ENCODE measurements around the gene OR51V1. TPM values are rescaled to one million over a fixed set of nuclear protein-coding genes. Genes with fewer than 3 reads are reported as not detected.

Gene OR51V1
- total RNA-seq, 8 experiments from 2014 or later, result 0.37 to 0.85 (median 0.46) TPM; not detected in 5

- WGBS, 10 experiments, result 55 to 100% (median 75%) methylated on average over 1 to 3 of the region's 3 CpGs; no CpG with 5 or more reads in 5 of the 10 experiments
- Histone ChIP-seq H3K4me3 (no peak within 1 kb of the TSS), H3K4me1 (replicated peaks in 1 of 2) (no peaks in the 10 kb centered on the region), H3K27ac (no peak within 1 kb of the TSS)
- in situ Hi-C loops (cut with MboI; ENCODE audit: low pct_unique_long_range_greater_than_20kb in 2 of 9, low sequenced_read_pairs in 9 of 9, unreplicated experiment in 9 of 9), result no loop called here
- peak in 1 of 8 experiments; percentile 29 for ATAC-seq (replicated peaks in 6 of 8)
Observed at GRCh38 chr11:5226732-5227310, 26.3 kb upstream of the OR51V1 start, which contains the start of gene HBB. Gene HBB, minus strand, starts transcription at chr11:5227071. Its CDS starts 50 bp downstream, at chr11:5227021.

GRCh38 chr11:5225480-5225871 lies 25.0 kb upstream of the OR51V1 start:
- in situ Hi-C loops (cut with MboI; ENCODE audit: low pct_unique_long_range_greater_than_20kb in 2 of 9, low sequenced_read_pairs in 9 of 9, unreplicated experiment in 9 of 9), result no loop called here
- Histone ChIP-seq H3K27ac (no peak overlapping the region), H3K4me3 (no peak overlapping the region), H3K4me1 (replicated peaks in 1 of 2) (no peaks in the 10 kb centered on the region)
- WGBS, 10 experiments, result 20 to 90% (median 50%) methylated on average over 1 to 2 of the region's 2 CpGs; no CpG with 5 or more reads in 3 of the 10 experiments
- no peak for ATAC-seq (replicated peaks in 6 of 8)

- 52 to 100% (median 83%) methylated on average over 1 to 5 of the region's 6 CpGs; no CpG with 5 or more reads in 2 of the 10 experiments for WGBS, 10 experiments
- H3K4me3 ChIP-seq, result no peak overlapping the region
- no peak for ATAC-seq (replicated peaks in 6 of 8)
Observed at GRCh38 chr11:5224538-5225479, 24.3 kb upstream of the OR51V1 start.

GRCh38 chr11:5223686-5224085 lies 23.2 kb upstream of the OR51V1 start:
- H3K4me1 ChIP-seq (replicated peaks in 1 of 2), result no peaks in the 10 kb centered on the region
- no peak overlapping the region for H3K4me3 ChIP-seq
- 0 to 100% (median 47%) methylated on average over 1 of the region's 1 CpG; no CpG with 5 or more reads in 2 of the 10 experiments for WGBS, 10 experiments
- no peak overlapping the region for H3K27ac ChIP-seq
- ATAC-seq (replicated peaks in 6 of 8), result no peak
- in situ Hi-C loops (cut with MboI; ENCODE audit: low pct_unique_long_range_greater_than_20kb in 2 of 9, low sequenced_read_pairs in 9 of 9, unreplicated experiment in 9 of 9), result loop anchor here in 1 of 9 experiments (25.0 kb wide), 1 partner anchor 139 kb away; the partner anchor contains the start of gene OR51B6

More at GRCh38 chr11:5224538-5225479, 24.3 kb upstream of the OR51V1 start:
- in situ Hi-C loops (cut with MboI; ENCODE audit: low pct_unique_long_range_greater_than_20kb in 2 of 9, low sequenced_read_pairs in 9 of 9, unreplicated experiment in 9 of 9), result loop anchor here in 1 of 9 experiments (25.0 kb wide), 1 partner anchor 137 kb away; the partner anchor contains the start of gene OR51B6
- no peaks in the 10 kb centered on the region for H3K4me1 ChIP-seq (replicated peaks in 1 of 2)
- no peak overlapping the region for H3K27ac ChIP-seq

- WGBS, 10 experiments, result 0 to 100% (median 70%) methylated on average over 1 to 6 of the region's 6 CpGs
- Histone ChIP-seq H3K4me3 (no peak overlapping the region), H3K4me1 (replicated peaks in 1 of 2) (no peaks in the 10 kb centered on the region), H3K27ac (no peak overlapping the region)
- in situ Hi-C loops (cut with MboI; ENCODE audit: low pct_unique_long_range_greater_than_20kb in 2 of 9, low sequenced_read_pairs in 9 of 9, unreplicated experiment in 9 of 9), result loop anchor here in 1 of 9 experiments (25.0 kb wide), 1 partner anchor 139 kb away; the partner anchor contains the start of gene OR51B6
- no peak for ATAC-seq (replicated peaks in 6 of 8)
Observed at GRCh38 chr11:5223146-5223545, 22.7 kb upstream of the OR51V1 start.

GRCh38 chr11:5210376-5210885 lies 9.9 kb upstream of the OR51V1 start:
- no peak overlapping the region for H3K4me3 ChIP-seq
- no peaks in the 10 kb centered on the region for H3K4me1 ChIP-seq (replicated peaks in 1 of 2)
- H3K27ac ChIP-seq, result no peak overlapping the region
- 35 to 100% (median 80%) methylated on average over 1 to 6 of the region's 7 CpGs; no CpG with 5 or more reads in 3 of the 10 experiments for WGBS, 10 experiments
- ATAC-seq (replicated peaks in 6 of 8), result no peak
- in situ Hi-C loops (cut with MboI; ENCODE audit: low pct_unique_long_range_greater_than_20kb in 2 of 9, low sequenced_read_pairs in 9 of 9, unreplicated experiment in 9 of 9), result loop anchor here in 1 of 9 experiments (25.0 kb wide), 1 partner anchor 152 kb away; the partner anchor contains the start of gene OR51B6

GRCh38 chr11:5204787-5205186 lies 4.3 kb upstream of the OR51V1 start:
- no peak overlapping the region for H3K27ac ChIP-seq
- 0 to 60% (median 47%) methylated on average over 1 of the region's 1 CpG; no CpG with 5 or more reads in 4 of the 10 experiments for WGBS, 10 experiments
- H3K4me1 ChIP-seq (replicated peaks in 1 of 2), result no peaks in the 10 kb centered on the region
- no peak overlapping the region for H3K4me3 ChIP-seq
- in situ Hi-C loops (cut with MboI; ENCODE audit: low pct_unique_long_range_greater_than_20kb in 2 of 9, low sequenced_read_pairs in 9 of 9, unreplicated experiment in 9 of 9), result loop anchor here in 1 of 9 experiments (25.0 kb wide), 1 partner anchor 158 kb away; the partner anchor contains the start of gene OR51B6
- ATAC-seq (replicated peaks in 6 of 8), result peak in 6 of 8 experiments; percentile 38 to 96 (median 70)

GRCh38 chr11:5203366-5203765 lies 2.9 kb upstream of the OR51V1 start:
- in situ Hi-C loops (cut with MboI; ENCODE audit: low pct_unique_long_range_greater_than_20kb in 2 of 9, low sequenced_read_pairs in 9 of 9, unreplicated experiment in 9 of 9), result loop anchor here in 1 of 9 experiments (25.0 kb wide), 1 partner anchor 159 kb away; the partner anchor contains the start of gene OR51B6
- Histone ChIP-seq H3K4me1 (replicated peaks in 1 of 2) (no peaks in the 10 kb centered on the region), H3K4me3 (no peak overlapping the region), H3K27ac (no peak overlapping the region)
- ATAC-seq (replicated peaks in 6 of 8), result no peak
- WGBS, 10 experiments, result 0 to 73% (median 64%) methylated on average over 1 to 2 of the region's 2 CpGs; no CpG with 5 or more reads in 4 of the 10 experiments

- no peaks in the 10 kb centered on the region for H3K4me1 ChIP-seq (replicated peaks in 1 of 2)
- H3K27ac ChIP-seq, result no peak overlapping the region
- H3K4me3 ChIP-seq, result no peak overlapping the region
- no peak for ATAC-seq (replicated peaks in 6 of 8)
- in situ Hi-C loops (cut with MboI; ENCODE audit: low pct_unique_long_range_greater_than_20kb in 2 of 9, low sequenced_read_pairs in 9 of 9, unreplicated experiment in 9 of 9), result no loop called here
Observed at GRCh38 chr11:5198285-5198684, 2.2 kb downstream of the OR51V1 start.

GRCh38 chr11:5197536-5197935 lies 2.9 kb downstream of the OR51V1 start:
- H3K4me1 ChIP-seq (replicated peaks in 1 of 2), result no peaks in the 10 kb centered on the region
- H3K27ac ChIP-seq, result no peak overlapping the region
- WGBS, 10 experiments, result 0 to 97% (median 69%) methylated on average over 1 to 3 of the region's 3 CpGs; no CpG with 5 or more reads in 3 of the 10 experiments
- no peak for ATAC-seq (replicated peaks in 6 of 8)
- in situ Hi-C loops (cut with MboI; ENCODE audit: low pct_unique_long_range_greater_than_20kb in 2 of 9, low sequenced_read_pairs in 9 of 9, unreplicated experiment in 9 of 9), result no loop called here
- no peak overlapping the region for H3K4me3 ChIP-seq

- in situ Hi-C loops (cut with MboI; ENCODE audit: low pct_unique_long_range_greater_than_20kb in 2 of 9, low sequenced_read_pairs in 9 of 9, unreplicated experiment in 9 of 9), result no loop called here
- Histone ChIP-seq H3K4me1 (replicated peaks in 1 of 2) (no peaks in the 10 kb centered on the region), H3K27ac (no peak overlapping the region), H3K4me3 (no peak overlapping the region)
- WGBS, 10 experiments, result 40 to 90% (median 60%) methylated on average over 1 to 3 of the region's 3 CpGs; no CpG with 5 or more reads in 2 of the 10 experiments
- ATAC-seq (replicated peaks in 6 of 8), result no peak
Observed at GRCh38 chr11:5196731-5197130, 3.8 kb downstream of the OR51V1 start.

- in situ Hi-C loops (cut with MboI; ENCODE audit: low pct_unique_long_range_greater_than_20kb in 2 of 9, low sequenced_read_pairs in 9 of 9, unreplicated experiment in 9 of 9), result no loop called here
- H3K4me3 ChIP-seq, result no peak overlapping the region
- no peak overlapping the region for H3K27ac ChIP-seq
- no peak for ATAC-seq (replicated peaks in 6 of 8)
- no peaks in the 10 kb centered on the region for H3K4me1 ChIP-seq (replicated peaks in 1 of 2)
- WGBS, 10 experiments, result 36 to 100% (median 65%) methylated on average over 1 to 4 of the region's 5 CpGs; no CpG with 5 or more reads in 4 of the 10 experiments
Observed at GRCh38 chr11:5196067-5196466, 4.4 kb downstream of the OR51V1 start.

All from motor neuron (in vitro differentiated cells).